Hindlimb muscle (tissue), 1 donor: ENCODE results near the gene UNC13B. TPM values are rescaled to one million over a fixed set of nuclear protein-coding genes. Genes with fewer than 3 reads are reported as not detected.

Experiments
- DNase-seq: peaks from one replicate; pipeline ENCODE4 v3.0.0-alpha.2; 2013
- polyA plus RNA-seq: library from polyadenylated mRNA; unstranded; fragments of 120-200 nt; gene quantifications from one replicate; pipeline ENCODE4 v1.2.1, GENCODE V29; 2013; ENCODE audit not compliant: insufficient read length

The UNC13B gene
- polyA plus RNA-seq, 1 donor: 24.1 TPM

GRCh38 chr9:35446012-35446411, 284.2 kb downstream of the UNC13B start:
- no peak for DNase-seq

GRCh38 chr9:35448496-35448895, 286.7 kb downstream of the UNC13B start:
- DNase-seq: no peak

- no peak for DNase-seq
These were observed 290.7 kb downstream of the UNC13B start for GRCh38 chr9:35452481-35452880.

GRCh38 chr9:35453786-35454185, 292.0 kb downstream of the UNC13B start:
- DNase-seq: no peak

Other genes with a start within 250 kb of the UNC13B start
- gene PHF24, start 203.7 kb upstream of the UNC13B start, polyA plus RNA-seq: 0.23 TPM
- gene DNAJB5, start 172.3 kb upstream of the UNC13B start, polyA plus RNA-seq: 38.8 TPM
- 187 TPM for gene VCP, start 89.4 kb upstream of the UNC13B start, polyA plus RNA-seq
- 23.8 TPM for gene FANCG, start 82.1 kb upstream of the UNC13B start, polyA plus RNA-seq
- gene PIGO, start 65.4 kb upstream of the UNC13B start, polyA plus RNA-seq: 14.6 TPM
- 66.7 TPM for gene STOML2, start 58.9 kb upstream of the UNC13B start, polyA plus RNA-seq
- 12.7 TPM for gene ATOSB, start 46.1 kb upstream of the UNC13B start, polyA plus RNA-seq